GM23248 (cell line): ENCODE measurements around the gene ZNF91. TPM values are rescaled to one million over a fixed set of nuclear protein-coding genes. Genes with fewer than 3 reads are reported as not detected.

ENCODE experiments used
- DNase-seq: peaks from one replicate; pipeline ENCODE4 v3.0.0-alpha.2; 2015
- H2AFZ ChIP-seq: fragments of 200-600 bp; sonication (generic); 2 replicates; pipeline ENCODE4 v1.6.1; 2016; ENCODE audit warnings: antibody characterized with exemption
- H3F3A ChIP-seq: fragments of 200-600 bp; sonication (generic); 2 replicates; pipeline ENCODE4 v1.6.1; 2016; ENCODE audit warnings: mild to moderate bottlenecking, antibody characterized with exemption, mixed run types; ENCODE audit not compliant: insufficient read depth
- H3K27ac ChIP-seq: fragments of 200-600 bp; sonication (generic); 2 replicates; pipeline ENCODE4 v1.5.1; 2016; ENCODE audit warnings: mild to moderate bottlenecking
- H3K27me3 ChIP-seq: fragments of 200-600 bp; sonication (generic); replicated peaks from 2 replicates; pipeline ENCODE4 v1.6.1; 2016; ENCODE audit warnings: mild to moderate bottlenecking; ENCODE audit not compliant: insufficient read depth
- H3K36me3 ChIP-seq: fragments of 200-600 bp; sonication (generic); 2 replicates; pipeline ENCODE4 v1.6.1; 2016; ENCODE audit warnings: low read depth, mild to moderate bottlenecking
- H3K4me1 ChIP-seq: fragments of 200-600 bp; sonication (generic); 2 replicates; pipeline ENCODE4 v1.6.1; 2016; ENCODE audit warnings: mild to moderate bottlenecking; ENCODE audit not compliant: insufficient read depth
- H3K4me2 ChIP-seq: fragments of 200-600 bp; sonication (generic); one replicate; pipeline ENCODE4 v1.6.1; 2016; ENCODE audit warnings: mild to moderate bottlenecking; ENCODE audit not compliant: unreplicated experiment
- H3K4me3 ChIP-seq: fragments of 200-600 bp; sonication (generic); 2 replicates; pipeline ENCODE4 v1.5.1; 2016; ENCODE audit warnings: mild to moderate bottlenecking
- H3K79me2 ChIP-seq: fragments of 200-600 bp; sonication (generic); 2 replicates; pipeline ENCODE4 v1.6.1; 2016; ENCODE audit warnings: mild to moderate bottlenecking; ENCODE audit not compliant: insufficient read depth
- H3K9ac ChIP-seq: fragments of 200-600 bp; sonication (generic); 2 replicates; pipeline ENCODE4 v1.6.1; 2016; ENCODE audit warnings: mild to moderate bottlenecking
- H3K9me2 ChIP-seq: fragments of 200-600 bp; sonication (generic); 2 replicates; pipeline ENCODE4 v1.6.1; 2016; ENCODE audit warnings: mixed run types, mild to moderate bottlenecking, moderate library complexity; ENCODE audit not compliant: insufficient read depth
- H3K9me3 ChIP-seq: fragments of 200-600 bp; sonication (generic); one replicate; pipeline ENCODE4 v1.6.1; 2017; ENCODE audit warnings: low read depth
- H4K20me1 ChIP-seq: fragments of 200-600 bp; sonication (generic); 2 replicates; pipeline ENCODE4 v1.6.0; 2016; ENCODE audit not compliant: insufficient read depth
- EZH2 ChIP-seq: fragments of 200-600 bp; sonication (generic); IDR thresholded peaks from 2 replicates; pipeline ENCODE4 v1.6.1; 2018; ENCODE audit warnings: antibody characterized with exemption, mild to moderate bottlenecking; ENCODE audit not compliant: insufficient read depth, poor library complexity, severe bottlenecking
- EZH2phosphoT487 ChIP-seq: fragments of 200-600 bp; sonication (generic); IDR thresholded peaks from 2 replicates; pipeline ENCODE4 v1.6.1; 2018; ENCODE audit warnings: antibody characterized with exemption, moderate library complexity, mild to moderate bottlenecking, low read depth; ENCODE audit not compliant: insufficient read depth
- WGBS, 2 experiments: methylation state at CpG; one replicate each; pipeline ENCODE4 v1.1.6; 2015 to 2017; ENCODE audit warnings: low lambda C conversion rate in 2 of 2, low coverage in 1 of 2; ENCODE audit errors: missing lambda C conversion rate in 2 of 2; 5-methylcytosine and 5-hydroxymethylcytosine counted together
- in situ Hi-C: fragments of 300-500 bp; cut with MboI; formaldehyde crosslinking; loops from 2 replicates; pipeline ENCODE4 v1.15.0; 2020
- polyA plus RNA-seq: library from polyadenylated mRNA; unstranded; fragments of >200 nt; fragmentation: Nextera tagmentation; extraction: Ambion mirVana; gene quantifications from 2 replicates; pipeline ENCODE4 v1.2.1, GENCODE V29; 2016
- total RNA-seq: library from RNA; depleted of rRNA; stranded (reverse); fragments of >200 nt; shearing (Covaris generic); gene quantifications from 2 replicates; pipeline ENCODE4 v1.2.3, GENCODE V29; 2014

The ZNF91 gene
- total and polyA plus RNA-seq, 2 experiments from 2014 or later, result 8.2 to 10.5 TPM

DNA sequence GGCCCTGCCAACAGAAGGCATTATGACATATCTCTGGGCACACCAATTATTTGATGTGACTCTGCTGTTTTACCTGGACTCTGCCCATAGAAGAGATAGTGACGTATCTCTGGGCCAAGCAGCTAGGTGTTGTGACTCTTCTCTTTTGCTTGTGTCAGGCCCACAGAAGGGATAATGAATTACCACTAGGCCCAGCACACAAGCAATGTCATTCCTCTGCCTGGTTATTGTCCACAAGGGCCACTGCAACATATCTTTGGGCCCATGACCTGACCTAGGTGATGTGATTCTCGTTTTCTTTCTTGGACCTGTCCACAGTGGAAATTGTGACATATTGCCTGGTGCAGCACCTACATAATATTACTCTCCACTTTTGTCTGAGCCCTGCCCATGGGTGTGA, 80.0 kb downstream of the ZNF91 start:
- H3K36me3 ChIP-seq, result no peaks in the 10 kb centered on the region
- H3K9ac ChIP-seq, result no peak overlapping the region
- in situ Hi-C loops, result no loop called here
- no peaks in the 10 kb centered on the region for H4K20me1 ChIP-seq
- H3K79me2 ChIP-seq, result no peaks in the 10 kb centered on the region
- no peak overlapping the region for H3K4me2 ChIP-seq
- H3K27me3 ChIP-seq, result no peaks in the 10 kb centered on the region
- WGBS, 2 experiments, result 23 to 30% methylated on average over 2 of the region's 2 CpGs
- no peak overlapping the region for H3K4me3 ChIP-seq
- H3K9me3 ChIP-seq, result no peaks in the 10 kb centered on the region
- H3F3A ChIP-seq, result no peaks in the 10 kb centered on the region
- no peak overlapping the region for H3K27ac ChIP-seq
- no peak for DNase-seq
- no peaks in the 10 kb centered on the region for H3K4me1 ChIP-seq
- no peak for TF ChIP-seq EZH2phosphoT487
- no peak for TF ChIP-seq EZH2
- H2AFZ ChIP-seq, result no peak overlapping the region
- H3K9me2 ChIP-seq, result no peaks in the 10 kb centered on the region

DNA sequence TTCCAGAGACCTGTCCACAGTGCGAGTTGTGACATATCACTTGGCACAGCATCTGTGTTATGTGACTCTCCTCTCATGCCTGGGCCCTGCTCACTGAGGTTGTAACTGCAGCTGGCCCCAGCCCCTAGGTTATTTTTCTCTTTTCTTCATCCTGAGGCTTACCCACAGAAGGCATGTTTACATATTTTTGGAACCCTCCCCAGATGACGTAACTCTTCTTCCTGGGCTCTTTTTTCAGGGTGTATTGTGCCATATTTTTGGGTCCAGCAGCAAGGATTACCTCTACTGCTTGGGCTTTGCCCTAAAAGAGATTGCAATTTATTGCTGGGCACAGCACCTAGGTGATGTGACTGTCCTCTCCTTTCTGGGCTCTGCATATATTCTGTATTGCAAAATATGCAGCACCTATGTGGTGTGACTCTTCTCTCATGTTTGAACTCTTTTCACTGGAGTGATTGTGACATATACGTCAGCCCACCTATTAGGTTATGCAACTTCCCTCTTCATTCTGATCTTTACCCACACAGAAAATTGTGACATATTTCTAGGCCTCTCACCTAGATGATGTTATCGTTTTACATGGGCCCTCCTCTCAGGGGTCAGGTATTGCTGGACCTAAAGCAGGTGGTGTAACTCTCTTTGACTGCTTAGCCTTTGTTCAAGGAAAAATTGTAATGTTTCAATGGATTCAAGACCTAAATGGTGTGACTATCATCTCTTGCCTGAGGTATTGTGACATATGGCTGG, 80.6 kb downstream of the ZNF91 start:
- Histone ChIP-seq H3K4me1 (no peaks in the 10 kb centered on the region), H3K4me3 (no peak overlapping the region), H3K9me3 (no peaks in the 10 kb centered on the region), H2AFZ (no peak overlapping the region), H3K4me2 (no peak overlapping the region), H3K9ac (no peak overlapping the region), H3F3A (no peaks in the 10 kb centered on the region), H3K79me2 (no peaks in the 10 kb centered on the region), H3K27ac (no peak overlapping the region), H3K36me3 (no peaks in the 10 kb centered on the region), H3K9me2 (no peaks in the 10 kb centered on the region), H4K20me1 (no peaks in the 10 kb centered on the region), H3K27me3 (no peaks in the 10 kb centered on the region)
- no peak for TF ChIP-seq EZH2
- TF ChIP-seq EZH2phosphoT487, result no peak
- WGBS, 2 experiments, result 47 to 50% methylated on average over 4 of the region's 4 CpGs
- in situ Hi-C loops, result no loop called here
- no peak for DNase-seq

DNA sequence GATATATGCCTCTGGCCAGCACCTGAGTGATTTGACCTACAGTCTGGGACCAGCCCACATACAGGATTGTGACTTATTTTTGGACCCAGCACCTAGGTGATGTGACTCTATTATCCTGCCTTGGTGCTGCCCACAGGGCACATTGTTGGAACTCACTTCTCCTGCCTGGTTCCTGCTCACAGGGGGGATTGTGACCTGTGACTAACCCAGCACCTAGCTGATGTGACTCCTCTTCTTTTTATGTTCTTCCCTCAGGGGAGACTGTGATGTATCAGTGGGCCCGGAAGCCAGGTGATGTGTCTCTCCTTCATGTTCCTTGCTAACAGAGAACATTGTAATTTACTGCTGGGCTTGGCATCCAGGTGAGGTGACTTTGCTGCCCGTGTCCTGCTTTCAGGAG, 82.1 kb downstream of the ZNF91 start:
- H3K36me3 ChIP-seq, result no peaks in the 10 kb centered on the region
- H3K4me3 ChIP-seq, result no peak overlapping the region
- TF ChIP-seq EZH2phosphoT487 (no peak), EZH2 (no peak)
- no peak overlapping the region for H3K27ac ChIP-seq
- no peaks in the 10 kb centered on the region for H3K4me1 ChIP-seq
- 12 to 24% methylated on average over 2 of the region's 2 CpGs for WGBS, 2 experiments
- no peaks in the 10 kb centered on the region for H3K9me2 ChIP-seq
- H3K9me3 ChIP-seq, result no peaks in the 10 kb centered on the region
- H3K79me2 ChIP-seq, result no peaks in the 10 kb centered on the region
- no peaks in the 10 kb centered on the region for H4K20me1 ChIP-seq
- H2AFZ ChIP-seq, result no peak overlapping the region
- in situ Hi-C loops, result no loop called here
- H3K4me2 ChIP-seq, result no peak overlapping the region
- H3K9ac ChIP-seq, result no peak overlapping the region
- H3K27me3 ChIP-seq, result no peaks in the 10 kb centered on the region
- no peaks in the 10 kb centered on the region for H3F3A ChIP-seq
- DNase-seq, result no peak

DNA sequence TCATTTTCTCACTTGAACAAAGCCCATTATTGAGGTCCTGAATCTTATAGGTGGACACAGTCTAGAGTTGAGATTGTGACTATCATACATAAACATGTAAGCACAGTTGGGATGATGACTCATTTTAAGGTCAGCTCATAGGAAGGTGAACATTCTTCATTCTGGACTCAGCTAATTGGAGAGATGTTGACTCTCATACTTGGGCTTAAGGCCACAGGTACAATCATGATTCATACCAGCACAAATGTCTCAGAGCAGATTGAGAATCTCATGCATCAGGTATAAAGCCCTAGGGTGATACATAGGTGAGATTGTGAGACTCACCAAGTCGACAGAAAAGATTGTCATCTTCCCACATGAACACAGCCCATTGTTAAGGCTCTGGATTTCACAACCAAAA, 82.8 kb downstream of the ZNF91 start:
- H3K4me3 ChIP-seq, result no peak overlapping the region
- in situ Hi-C loops, result no loop called here
- no peak for TF ChIP-seq EZH2phosphoT487
- TF ChIP-seq EZH2, result no peak
- no peak overlapping the region for H3K4me2 ChIP-seq
- no peaks in the 10 kb centered on the region for H3K27me3 ChIP-seq
- H4K20me1 ChIP-seq, result no peaks in the 10 kb centered on the region
- no peak overlapping the region for H2AFZ ChIP-seq
- H3K36me3 ChIP-seq, result no peaks in the 10 kb centered on the region
- H3K79me2 ChIP-seq, result no peaks in the 10 kb centered on the region
- WGBS, 2 experiments, result 28 to 50% methylated on average over 1 of the region's 1 CpG
- DNase-seq, result no peak
- no peak overlapping the region for H3K9ac ChIP-seq
- no peaks in the 10 kb centered on the region for H3K9me3 ChIP-seq
- no peaks in the 10 kb centered on the region for H3K9me2 ChIP-seq
- no peaks in the 10 kb centered on the region for H3K4me1 ChIP-seq
- no peaks in the 10 kb centered on the region for H3F3A ChIP-seq
- no peak overlapping the region for H3K27ac ChIP-seq

DNA sequence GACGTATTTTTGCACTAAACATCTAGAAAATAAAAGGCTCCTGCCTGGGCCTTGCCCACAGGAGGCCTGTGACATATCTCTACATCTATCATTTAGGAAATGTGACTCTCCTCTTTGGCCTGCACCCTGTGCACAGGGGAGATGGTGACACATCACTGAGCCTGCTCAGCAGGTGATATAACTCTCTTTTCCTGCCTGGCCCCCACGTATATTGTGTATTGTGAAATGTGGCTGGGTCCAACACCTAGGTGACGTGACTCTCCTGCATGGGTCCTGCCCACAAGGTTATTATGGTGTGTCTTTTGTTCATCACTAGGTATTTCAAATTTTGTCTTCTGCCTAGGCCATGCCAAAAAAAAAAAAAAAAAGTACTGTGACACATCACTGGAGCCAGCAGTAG, 83.7 kb downstream of the ZNF91 start:
- Histone ChIP-seq H3K4me3 (no peak overlapping the region), H3K4me2 (no peak overlapping the region), H3K79me2 (no peaks in the 10 kb centered on the region), H3K27me3 (no peaks in the 10 kb centered on the region), H4K20me1 (no peaks in the 10 kb centered on the region), H3K27ac (no peak overlapping the region), H2AFZ (no peak overlapping the region), H3F3A (no peaks in the 10 kb centered on the region), H3K9me2 (no peaks in the 10 kb centered on the region), H3K9ac (no peak overlapping the region), H3K4me1 (no peaks in the 10 kb centered on the region), H3K36me3 (no peaks in the 10 kb centered on the region), H3K9me3 (no peaks in the 10 kb centered on the region)
- TF ChIP-seq EZH2 (no peak), EZH2phosphoT487 (no peak)
- in situ Hi-C loops, result no loop called here
- WGBS, 2 experiments, result 22 to 27% methylated on average over 3 of the region's 3 CpGs
- no peak for DNase-seq
